GM19455 (cell line): Measurements from ENCODE around the gene CDKN2A.

ENCODE experiments used
- ATAC-seq: cut with Tn5 transposase; IDR thresholded peaks from one replicate; pipeline ENCODE4 v1.9.1; 2021; ENCODE audit not compliant: unreplicated experiment

Gene CDKN2A

GRCh38 chr9:21945606-21946005, 48.6 kb downstream of the CDKN2A start:
- ATAC-seq, result no peak

- no peak for ATAC-seq
Measured at GRCh38 chr9:21943464-21943863, 50.7 kb downstream of the CDKN2A start.

GRCh38 chr9:21941337-21941995, 52.7 kb downstream of the CDKN2A start:
- no peak for ATAC-seq

GRCh38 chr9:21936161-21936560, 58.0 kb downstream of the CDKN2A start:
- no peak for ATAC-seq

GRCh38 chr9:21935631-21936030, 58.6 kb downstream of the CDKN2A start:
- no peak for ATAC-seq

- ATAC-seq, result no peak
Measured at GRCh38 chr9:21933865-21934264, 60.3 kb downstream of the CDKN2A start.

GRCh38 chr9:21933281-21933680, 60.9 kb downstream of the CDKN2A start:
- ATAC-seq, result no peak

GRCh38 chr9:21931428-21931827, 62.8 kb downstream of the CDKN2A start:
- ATAC-seq, result no peak

- ATAC-seq, result no peak
Measured at GRCh38 chr9:21927752-21928151, 66.4 kb downstream of the CDKN2A start.

GRCh38 chr9:21923694-21924093, 70.5 kb downstream of the CDKN2A start:
- ATAC-seq, result no peak

GRCh38 chr9:21919377-21920362, 74.5 kb downstream of the CDKN2A start:
- no peak for ATAC-seq
